Sigmoid colon (tissue), 7 donors: ENCODE results near the gene ACTN1. TPM values are rescaled to one million over a fixed set of nuclear protein-coding genes. Genes with fewer than 3 reads are reported as not detected.
A peak's percentile ranks its signal among the peaks of the same experiment; 100 is the strongest.

Experiments used
- DNase-seq: peaks from one replicate; pipeline ENCODE4 v3.0.0-alpha.2; 2019
- H3K27ac ChIP-seq, 4 donors: fragments of 200-600 bp; sonication (generic); one replicate each; pipeline ENCODE4 v1.5.1; 2016 to 2019; ENCODE audit warnings: mild to moderate bottlenecking in 1 of 4
- H3K27me3 ChIP-seq, 3 donors: fragments of 200-600 bp; sonication (generic); one replicate each; pipeline ENCODE4 v1.5.1; 2019; ENCODE audit warnings: mild to moderate bottlenecking in 1 of 3
- H3K36me3 ChIP-seq, 4 donors: fragments of 200-600 bp; sonication (generic); one replicate each; pipeline ENCODE4 v1.5.1; 2016 to 2019
- H3K4me1 ChIP-seq, 4 donors: fragments of 200-600 bp; sonication (generic); one replicate each; pipeline ENCODE4 v1.5.1; 2017 to 2019
- H3K4me3 ChIP-seq, 4 donors: fragments of 200-600 bp; sonication (generic); one replicate each; pipeline ENCODE4 v1.5.1; 2017 to 2019; ENCODE audit warnings: mild to moderate bottlenecking in 2 of 4, moderate library complexity in 1 of 4
- H3K9me3 ChIP-seq, 4 donors: fragments of 200-600 bp in 3 of 4; sonication (generic) in 3 of 4; one replicate each; pipeline versions ENCODE4 v1.5.1 to v1.6.1; 2013 to 2019
- EP300 ChIP-seq, 4 donors: sonication (generic); formaldehyde crosslinking; IDR thresholded peaks; one replicate each; pipeline ENCODE4 v1.6.1; 2017; ENCODE audit warnings: antibody characterized with exemption in 4 of 4
- POLR2A ChIP-seq, 2 donors: fragments of 450-650 bp; IDR thresholded peaks; one replicate each; pipeline ENCODE4 v1.6.1; 2016; ENCODE audit warnings: antibody characterized with exemption in 2 of 2, mild to moderate bottlenecking in 2 of 2, moderate library complexity in 2 of 2
- POLR2AphosphoS5 ChIP-seq, 4 donors: sonication (generic); formaldehyde crosslinking; IDR thresholded peaks; one replicate each; pipeline ENCODE4 v1.6.1; 2017; ENCODE audit warnings: antibody characterized with exemption in 4 of 4
- WGBS, 2 donors: extraction: QIAGEN DNeasy Blood & Tissue Kit; methylation state at CpG; one replicate each; pipeline ENCODE4 v1.1.7; 2013; 5-methylcytosine and 5-hydroxymethylcytosine counted together
- intact Hi-C: fragments of 100-400 bp; cut with DNase I; formaldehyde crosslinking; loops from one replicate; pipeline ENCODE4 v1.15.1; 2023
- polyA plus RNA-seq, 3 donors: library from polyadenylated mRNA; stranded (reverse); fragments of 200-250 nt; gene quantifications; one replicate each; pipeline ENCODE4 v1.2.3, GENCODE V29; 2013
- total RNA-seq, 4 donors: library from RNA; depleted of rRNA; stranded (reverse); fragments of >200 nt; gene quantifications; one replicate each; pipeline ENCODE4 v1.1.0, GENCODE V29; 2016
- TF ChIP-seq, protein P1 (sequence below), 4 experiments: fragments of 450-650 bp in 3 of 4; fragments of 200-600 bp in 1 of 4; IDR thresholded peaks; one replicate each; pipeline ENCODE4 v1.5.1; 2016 to 2019; ENCODE audit warnings: antibody characterized with exemption in 4 of 4, mild to moderate bottlenecking in 3 of 4, moderate library complexity in 2 of 4
- donor health status: healthy with polysubstance abuse.
- donor health status: Bipolar disorder and iron deficiency.
- donor health status: healthy.

The ACTN1 gene
- total and polyA plus RNA-seq, 7 donors: 20.1 to 1,069 (median 372) TPM

- H3K4me1 ChIP-seq: peaks cover 0 to 100% (median 99%) of the 10 kb centered on the region in 4 donors
- intact Hi-C loops: no loop called here
- peak overlapping the region; percentile 98 to 100 (median 100) for H3K27ac ChIP-seq
- TF ChIP-seq POLR2AphosphoS5 (IDR thresholded peaks at IDR 0.05) (no peak), POLR2A (IDR thresholded peaks at IDR 0.05) (no peak), EP300 (IDR thresholded peaks at IDR 0.05) (no peak)
- TF ChIP-seq, protein P1, sequence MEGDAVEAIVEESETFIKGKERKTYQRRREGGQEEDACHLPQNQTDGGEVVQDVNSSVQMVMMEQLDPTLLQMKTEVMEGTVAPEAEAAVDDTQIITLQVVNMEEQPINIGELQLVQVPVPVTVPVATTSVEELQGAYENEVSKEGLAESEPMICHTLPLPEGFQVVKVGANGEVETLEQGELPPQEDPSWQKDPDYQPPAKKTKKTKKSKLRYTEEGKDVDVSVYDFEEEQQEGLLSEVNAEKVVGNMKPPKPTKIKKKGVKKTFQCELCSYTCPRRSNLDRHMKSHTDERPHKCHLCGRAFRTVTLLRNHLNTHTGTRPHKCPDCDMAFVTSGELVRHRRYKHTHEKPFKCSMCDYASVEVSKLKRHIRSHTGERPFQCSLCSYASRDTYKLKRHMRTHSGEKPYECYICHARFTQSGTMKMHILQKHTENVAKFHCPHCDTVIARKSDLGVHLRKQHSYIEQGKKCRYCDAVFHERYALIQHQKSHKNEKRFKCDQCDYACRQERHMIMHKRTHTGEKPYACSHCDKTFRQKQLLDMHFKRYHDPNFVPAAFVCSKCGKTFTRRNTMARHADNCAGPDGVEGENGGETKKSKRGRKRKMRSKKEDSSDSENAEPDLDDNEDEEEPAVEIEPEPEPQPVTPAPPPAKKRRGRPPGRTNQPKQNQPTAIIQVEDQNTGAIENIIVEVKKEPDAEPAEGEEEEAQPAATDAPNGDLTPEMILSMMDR (IDR thresholded peaks at IDR 0.05): no peak
- WGBS, 2 donors: 66 to 78% methylated on average over 16 of the region's 16 CpGs
- H3K9me3 ChIP-seq: no peaks in the 10 kb centered on the region
- DNase-seq: no peak
- H3K36me3 ChIP-seq: peaks cover 0 to 8% (median 2%) of the 10 kb centered on the region in 4 donors
- peak overlapping the region in 1 of 4 donors; percentile 5 for H3K4me3 ChIP-seq
- no peaks in the 10 kb centered on the region for H3K27me3 ChIP-seq
These were observed 17.1 kb downstream of the ACTN1 start for GRCh38 chr14:68961781-68962584.

DNA sequence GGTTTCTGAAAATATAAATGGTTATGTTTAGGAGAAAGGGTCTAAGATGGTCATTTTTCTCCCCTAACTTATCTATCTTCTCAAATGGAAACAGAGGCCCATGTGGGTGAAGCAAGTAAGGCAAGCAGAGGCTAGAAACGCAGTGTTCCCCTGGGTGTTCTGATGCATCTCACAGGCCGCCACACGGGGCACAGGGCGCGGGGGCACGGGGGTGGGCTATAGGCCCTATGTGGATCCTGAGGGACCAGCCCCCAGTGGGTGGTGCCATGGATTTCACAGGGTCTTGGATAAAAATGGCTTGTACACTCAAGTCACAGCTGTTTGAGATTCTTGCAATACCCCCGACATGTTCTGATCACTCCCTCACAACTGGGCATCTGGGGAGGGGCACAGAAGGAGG lies 17.7 kb downstream of the ACTN1 start:
- DNase-seq: no peak
- peaks cover 0 to 8% (median 2%) of the 10 kb centered on the region in 4 donors for H3K36me3 ChIP-seq
- H3K4me3 ChIP-seq: no peak overlapping the region
- no peaks in the 10 kb centered on the region for H3K9me3 ChIP-seq
- peak overlapping the region; percentile 98 to 100 (median 100) for H3K27ac ChIP-seq
- H3K27me3 ChIP-seq: no peaks in the 10 kb centered on the region
- TF ChIP-seq, protein P1 (IDR thresholded peaks at IDR 0.05): peak in 1 of 4 experiments; percentile 19
- no peak for TF ChIP-seq POLR2AphosphoS5 (IDR thresholded peaks at IDR 0.05)
- WGBS, 2 donors: 84 to 89% methylated on average over 7 of the region's 7 CpGs
- intact Hi-C loops: no loop called here
- peaks cover 0 to 100% (median 99%) of the 10 kb centered on the region in 4 donors for H3K4me1 ChIP-seq

DNA sequence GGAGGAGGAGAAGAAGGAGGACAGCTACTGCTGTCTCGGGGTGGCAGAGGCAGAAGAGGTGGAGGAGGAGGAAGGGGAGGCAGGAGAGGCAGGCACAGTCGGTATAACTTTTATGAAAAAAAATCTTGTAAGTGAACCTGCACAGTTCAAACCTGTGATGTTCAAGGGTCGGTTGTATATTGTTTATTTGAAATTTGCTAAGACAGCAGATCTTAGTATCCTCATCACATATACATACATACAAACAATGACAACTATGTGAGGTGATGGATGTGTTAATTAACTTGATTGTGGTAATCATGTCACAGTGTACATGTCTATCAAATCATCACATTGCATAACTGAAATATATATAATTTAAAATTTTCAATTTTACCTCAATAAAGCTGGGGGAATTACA lies 19.0 kb downstream of the ACTN1 start:
- Histone ChIP-seq H3K4me1 (peaks cover 0 to 100% (median 99%) of the 10 kb centered on the region in 4 donors), H3K36me3 (peaks cover 0 to 8% (median 2%) of the 10 kb centered on the region in 4 donors), H3K27ac (peak overlapping the region; percentile 98 to 100 (median 100)), H3K9me3 (no peaks in the 10 kb centered on the region), H3K27me3 (no peaks in the 10 kb centered on the region), H3K4me3 (no peak overlapping the region)
- 65 to 66% methylated on average over 3 of the region's 3 CpGs for WGBS, 2 donors
- DNase-seq: no peak
- intact Hi-C loops: no loop called here
- TF ChIP-seq, protein P1 (IDR thresholded peaks at IDR 0.05): no peak
- TF ChIP-seq POLR2A (IDR thresholded peaks at IDR 0.05) (no peak), POLR2AphosphoS5 (IDR thresholded peaks at IDR 0.05) (no peak), EP300 (IDR thresholded peaks at IDR 0.05) (no peak)

DNA sequence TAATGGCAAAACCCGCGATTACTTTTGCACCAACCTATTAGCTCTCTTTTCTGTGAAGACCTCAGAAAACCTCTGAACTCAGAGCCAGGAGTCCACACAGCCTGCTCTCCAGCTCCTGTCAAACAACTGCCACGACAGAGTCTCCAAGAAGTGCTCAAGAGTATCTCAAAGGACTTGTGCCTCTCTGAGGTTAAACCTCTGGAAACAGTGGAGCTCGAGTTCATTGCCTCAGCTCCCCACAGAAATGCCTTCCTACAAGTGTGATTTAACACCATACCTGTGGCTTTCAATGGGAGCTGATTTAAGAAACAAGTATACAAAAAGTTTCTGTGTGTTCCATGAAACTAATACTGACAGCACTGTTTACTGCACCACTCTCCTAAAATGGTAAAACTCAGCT lies 20.1 kb downstream of the ACTN1 start:
- 54 to 64% methylated on average over 4 of the region's 4 CpGs for WGBS, 2 donors

More for the DNA sequence above, 20.1 kb downstream of the ACTN1 start:
- Histone ChIP-seq H3K4me3 (no peak overlapping the region), H3K4me1 (peaks cover 0 to 100% (median 99%) of the 10 kb centered on the region in 4 donors), H3K36me3 (peaks cover 0 to 8% (median 2%) of the 10 kb centered on the region in 4 donors), H3K27me3 (no peaks in the 10 kb centered on the region), H3K27ac (peak overlapping the region; percentile 98 to 100 (median 100)), H3K9me3 (no peaks in the 10 kb centered on the region)
- intact Hi-C loops: loop anchor here (10.0 kb wide), 1 partner anchor 164 kb away; the partner anchor contains the start of gene ZFP36L1
- TF ChIP-seq POLR2AphosphoS5 (IDR thresholded peaks at IDR 0.05): no peak
- no peak for TF ChIP-seq POLR2A (IDR thresholded peaks at IDR 0.05)
- TF ChIP-seq, protein P1 (IDR thresholded peaks at IDR 0.05): no peak
- TF ChIP-seq EP300 (IDR thresholded peaks at IDR 0.05): no peak
- no peak for DNase-seq
